ENCODE measurements around the gene MSH2. TPM values are rescaled to one million over a fixed set of nuclear protein-coding genes. Genes with fewer than 3 reads are reported as not detected.

MSH2 gene
- total RNA-seq (2022; extraction: Qiagen RNA extraction; ENCODE audit: low read depth) = 40.7 to 60.4 TPM (median 43.8 TPM) in 5 replicates

GRCh38 chr2:47402805-47403608 is at the start of gene MSH2:
Gene MSH2, plus strand, starts transcription at chr2:47403156. Its CDS starts 36 bp downstream, at chr2:47403192.

Other genes starting within 250 kb of the MSH2 start
- gene STPG4, start 247.8 kb upstream of the MSH2 start, total RNA-seq (2022; extraction: Qiagen RNA extraction; ENCODE audit: low read depth) = 0.12 TPM in 1 of 5 replicates, not detected in the others
- gene CALM2, start 226.6 kb upstream of the MSH2 start, total RNA-seq (2022; extraction: Qiagen RNA extraction; ENCODE audit: low read depth) = 889 to 1,225 TPM (median 992 TPM) in 5 replicates
- 4.4 to 6.0 TPM (median 5.4 TPM) in 5 replicates for gene EPCAM, start 33.8 kb upstream of the MSH2 start, total RNA-seq (2022; extraction: Qiagen RNA extraction; ENCODE audit: low read depth)
- 0.02 to 0.03 TPM (median 0.02 TPM) in 3 of 5 replicates, not detected in the others for gene KCNK12, start 167.8 kb downstream of the MSH2 start, total RNA-seq (2022; extraction: Qiagen RNA extraction; ENCODE audit: low read depth)

All from A549 treated with CpdA at 1 μM for 4 hours (cell line).